Tibial artery (tissue), 4 donors: ENCODE results near the gene FGF14.

Source experiments
- DNase-seq, 2 donors: peaks; one replicate each; pipeline ENCODE4 v3.0.0-alpha.2; 2019
- H3K27ac ChIP-seq, 2 donors: fragments of 200-600 bp; sonication (generic) in 1 of 2; 1 replicate in 1 of 2; 2 replicates in 1 of 2; pipeline ENCODE4 v1.5.1; 2018 to 2019; ENCODE audit warnings: mild to moderate bottlenecking in 1 of 2
- H3K27me3 ChIP-seq, 2 donors: fragments of 200-600 bp; sonication (generic) in 1 of 2; one replicate each; pipeline versions ENCODE4 v1.5.1 to v1.6.0; 2016 to 2019
- H3K36me3 ChIP-seq, 3 donors: fragments of 200-600 bp; sonication (generic) in 2 of 3; one replicate each; pipeline ENCODE4 v1.5.1; 2016 to 2019; ENCODE audit warnings: mild to moderate bottlenecking in 2 of 3
- H3K4me1 ChIP-seq, 4 donors: fragments of 200-600 bp; sonication (generic) in 2 of 4; 1 replicate in 3 of 4; 2 replicates in 1 of 4; pipeline ENCODE4 v1.5.1; 2016 to 2019
- H3K4me3 ChIP-seq, 2 donors: fragments of 200-600 bp; sonication (generic) in 1 of 2; 1 replicate in 1 of 2; 2 replicates in 1 of 2; pipeline ENCODE4 v1.5.1; 2018 to 2019; ENCODE audit warnings: mild to moderate bottlenecking in 2 of 2
- H3K9me3 ChIP-seq, 3 donors: fragments of 200-600 bp; sonication (generic) in 1 of 3; one replicate each; pipeline ENCODE4 v1.5.1; 2016 to 2019
- intact Hi-C: fragments of 100-400 bp; cut with DNase I; formaldehyde crosslinking; loops from one replicate; pipeline ENCODE4 v1.15.0; 2023; ENCODE audit warnings: low total_unique reads
- TF ChIP-seq, protein P1 (sequence below), 2 experiments: fragments of 200-600 bp in 1 of 2; fragments of 450-650 bp in 1 of 2; IDR thresholded peaks; one replicate each; pipeline ENCODE4 v1.5.1; 2017 to 2019; ENCODE audit warnings: antibody characterized with exemption in 2 of 2, mild to moderate bottlenecking in 1 of 2, moderate library complexity in 1 of 2

The FGF14 gene

DNA sequence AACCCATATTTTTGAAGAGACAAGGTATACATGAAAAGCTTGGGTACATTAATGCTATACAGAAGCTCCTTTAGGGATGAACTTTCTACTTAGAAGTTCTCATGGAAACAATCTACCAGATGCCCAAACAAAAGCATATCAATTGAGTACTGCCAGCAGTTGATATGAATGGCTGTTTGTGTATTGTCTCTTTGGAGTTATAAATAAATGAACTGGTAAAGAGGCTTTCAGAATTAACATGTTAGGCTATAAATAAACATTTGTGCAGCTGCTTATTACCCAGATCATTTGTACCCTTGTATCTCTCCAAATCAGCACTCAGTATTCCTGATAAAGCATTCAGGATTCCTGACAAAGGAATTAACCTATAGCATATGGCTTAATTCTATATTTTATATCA, 418.9 kb downstream of the FGF14 start:
- intact Hi-C loops: no loop called here
- Histone ChIP-seq H3K9me3 (no peaks in the 10 kb centered on the region), H3K4me3 (no peak overlapping the region), H3K4me1 (peaks cover 0 to 10% (median 0%) of the 10 kb centered on the region in 4 donors), H3K27me3 (no peaks in the 10 kb centered on the region), H3K36me3 (no peaks in the 10 kb centered on the region), H3K27ac (no peak overlapping the region)
- DNase-seq: no peak
- TF ChIP-seq, protein P1, sequence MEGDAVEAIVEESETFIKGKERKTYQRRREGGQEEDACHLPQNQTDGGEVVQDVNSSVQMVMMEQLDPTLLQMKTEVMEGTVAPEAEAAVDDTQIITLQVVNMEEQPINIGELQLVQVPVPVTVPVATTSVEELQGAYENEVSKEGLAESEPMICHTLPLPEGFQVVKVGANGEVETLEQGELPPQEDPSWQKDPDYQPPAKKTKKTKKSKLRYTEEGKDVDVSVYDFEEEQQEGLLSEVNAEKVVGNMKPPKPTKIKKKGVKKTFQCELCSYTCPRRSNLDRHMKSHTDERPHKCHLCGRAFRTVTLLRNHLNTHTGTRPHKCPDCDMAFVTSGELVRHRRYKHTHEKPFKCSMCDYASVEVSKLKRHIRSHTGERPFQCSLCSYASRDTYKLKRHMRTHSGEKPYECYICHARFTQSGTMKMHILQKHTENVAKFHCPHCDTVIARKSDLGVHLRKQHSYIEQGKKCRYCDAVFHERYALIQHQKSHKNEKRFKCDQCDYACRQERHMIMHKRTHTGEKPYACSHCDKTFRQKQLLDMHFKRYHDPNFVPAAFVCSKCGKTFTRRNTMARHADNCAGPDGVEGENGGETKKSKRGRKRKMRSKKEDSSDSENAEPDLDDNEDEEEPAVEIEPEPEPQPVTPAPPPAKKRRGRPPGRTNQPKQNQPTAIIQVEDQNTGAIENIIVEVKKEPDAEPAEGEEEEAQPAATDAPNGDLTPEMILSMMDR (IDR thresholded peaks at IDR 0.05): no peak

DNA sequence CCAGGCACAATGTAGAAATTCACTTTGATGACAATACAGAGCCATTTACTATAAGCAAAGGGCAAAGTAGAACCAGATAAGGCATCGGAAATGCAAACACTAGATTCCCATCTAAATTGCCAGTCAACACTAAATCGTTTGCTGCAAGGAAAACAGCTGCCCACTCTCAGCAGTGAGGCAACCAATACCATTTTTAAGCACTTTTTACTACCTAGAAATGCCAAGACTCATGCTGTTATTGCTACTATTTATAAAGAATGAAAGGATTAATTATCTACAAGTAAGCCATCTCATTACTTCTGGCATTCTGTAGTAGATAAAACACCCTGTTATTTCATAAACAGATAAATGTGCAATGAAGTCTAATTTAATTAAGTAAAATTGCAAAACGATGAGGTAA, 422.0 kb downstream of the FGF14 start:
- no peak for DNase-seq
- intact Hi-C loops: no loop called here
- H3K27me3 ChIP-seq: no peaks in the 10 kb centered on the region
- no peaks in the 10 kb centered on the region for H3K36me3 ChIP-seq
- peaks cover 0 to 22% (median 0%) of the 10 kb centered on the region in 4 donors for H3K4me1 ChIP-seq
- no peak overlapping the region for H3K4me3 ChIP-seq
- H3K9me3 ChIP-seq: no peaks in the 10 kb centered on the region
- H3K27ac ChIP-seq: no peak overlapping the region
- TF ChIP-seq, protein P1 (IDR thresholded peaks at IDR 0.05): no peak

DNA sequence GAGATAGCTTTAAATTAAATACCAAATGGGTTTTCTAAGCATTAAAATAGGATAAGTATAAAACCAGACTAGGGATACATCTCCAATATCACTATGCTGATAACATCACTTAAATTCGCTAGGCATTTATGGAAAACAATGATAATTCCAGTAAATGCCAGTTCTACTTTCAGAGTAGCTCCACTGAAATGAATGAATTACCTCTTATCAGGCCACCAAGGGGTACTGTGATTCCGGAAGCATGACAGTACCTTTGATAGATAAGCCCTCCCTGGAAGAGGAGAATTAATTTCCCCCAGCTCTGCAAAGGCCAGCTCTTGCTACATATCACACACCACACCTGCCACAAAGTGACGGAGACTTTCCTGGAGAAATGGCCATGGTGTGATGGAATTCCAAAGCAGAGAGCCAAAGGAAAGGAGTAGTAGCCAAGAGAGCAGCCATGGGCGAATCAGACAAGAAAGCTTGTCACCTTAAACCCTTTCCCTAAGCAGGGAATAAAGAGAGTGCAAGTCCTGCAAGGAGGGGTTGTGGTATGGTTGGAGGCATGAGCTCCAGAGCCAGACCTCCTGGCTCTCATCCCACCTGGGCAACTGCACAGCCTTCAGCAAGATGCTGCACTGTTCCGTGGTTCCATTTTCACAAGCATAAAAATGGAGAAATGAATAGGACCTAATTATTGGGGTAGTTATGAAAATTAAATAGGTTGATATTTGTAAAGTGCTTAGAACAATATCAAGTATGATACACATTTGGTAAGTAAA, 423.1 kb downstream of the FGF14 start:
- no peaks in the 10 kb centered on the region for H3K27me3 ChIP-seq
- H3K4me3 ChIP-seq: no peak overlapping the region
- H3K4me1 ChIP-seq: peaks cover 0 to 22% (median 0%) of the 10 kb centered on the region in 4 donors
- DNase-seq: no peak
- intact Hi-C loops: no loop called here
- TF ChIP-seq, protein P1 (IDR thresholded peaks at IDR 0.05): no peak
- H3K9me3 ChIP-seq: no peaks in the 10 kb centered on the region
- no peak overlapping the region for H3K27ac ChIP-seq
- no peaks in the 10 kb centered on the region for H3K36me3 ChIP-seq

DNA sequence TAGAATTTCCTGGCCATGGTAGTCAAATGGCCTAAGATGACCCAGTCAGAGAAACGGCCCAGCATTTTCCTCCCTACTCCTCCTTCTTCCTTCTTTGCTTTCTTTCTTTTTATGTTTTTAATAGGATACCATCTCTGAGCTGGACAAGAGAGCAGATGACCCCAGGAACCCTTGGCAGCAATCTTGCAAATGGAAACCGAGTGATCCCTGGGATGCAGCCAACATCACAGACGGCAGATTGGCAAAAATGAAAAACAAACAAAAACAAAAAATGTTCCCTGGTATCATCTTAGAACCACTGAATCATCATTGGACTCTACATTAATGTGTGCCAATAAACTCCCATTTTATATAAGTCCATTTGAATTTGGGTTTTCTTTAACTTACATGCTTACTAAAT, 424.4 kb downstream of the FGF14 start:
- Histone ChIP-seq H3K27me3 (no peaks in the 10 kb centered on the region), H3K4me1 (peaks cover 0 to 22% (median 0%) of the 10 kb centered on the region in 4 donors)
- no peak for DNase-seq

DNA sequence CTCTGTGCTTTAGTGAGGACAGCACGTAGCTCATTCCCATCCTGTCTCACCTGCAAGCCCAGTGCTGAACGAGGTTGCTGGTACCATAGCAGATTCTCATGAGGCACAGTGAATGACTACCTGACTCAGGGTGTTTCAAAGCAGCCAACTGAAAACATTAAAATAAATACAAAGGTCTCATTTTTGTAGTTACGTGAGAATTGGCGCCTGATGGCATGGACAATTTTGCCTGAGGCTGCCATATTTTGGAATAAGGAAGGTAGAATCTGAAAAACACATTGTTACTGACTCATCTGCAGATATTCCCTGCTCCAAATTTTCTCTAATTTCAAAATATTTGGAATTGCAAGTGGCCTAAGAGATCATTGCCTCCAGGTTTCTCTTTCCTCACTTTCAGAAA, 429.7 kb downstream of the FGF14 start:
- H3K9me3 ChIP-seq: no peaks in the 10 kb centered on the region
- TF ChIP-seq, protein P1 (IDR thresholded peaks at IDR 0.05): no peak
- no peaks in the 10 kb centered on the region for H3K36me3 ChIP-seq
- H3K27ac ChIP-seq: no peak overlapping the region
- H3K4me3 ChIP-seq: no peak overlapping the region
- H3K4me1 ChIP-seq: peaks cover 0 to 5% (median 0%) of the 10 kb centered on the region in 4 donors
- intact Hi-C loops: no loop called here
- DNase-seq: no peak
- H3K27me3 ChIP-seq: no peaks in the 10 kb centered on the region

More for the DNA sequence above, 424.4 kb downstream of the FGF14 start:
- intact Hi-C loops: no loop called here
- TF ChIP-seq, protein P1 (IDR thresholded peaks at IDR 0.05): no peak
- H3K9me3 ChIP-seq: no peaks in the 10 kb centered on the region
- peak overlapping the region in 1 of 2 donors; percentile 24 for H3K27ac ChIP-seq
- H3K36me3 ChIP-seq: no peaks in the 10 kb centered on the region
- no peak overlapping the region for H3K4me3 ChIP-seq
